T1000 (cell line): Measurements from ENCODE around the gene DUSP3.

Source experiments
- DNase-seq: peaks from one replicate; lab custom pipeline; 2025; ENCODE audit warnings: mixed read lengths; lab: John Stamatoyannopoulos, UW

DUSP3 gene

DNA sequence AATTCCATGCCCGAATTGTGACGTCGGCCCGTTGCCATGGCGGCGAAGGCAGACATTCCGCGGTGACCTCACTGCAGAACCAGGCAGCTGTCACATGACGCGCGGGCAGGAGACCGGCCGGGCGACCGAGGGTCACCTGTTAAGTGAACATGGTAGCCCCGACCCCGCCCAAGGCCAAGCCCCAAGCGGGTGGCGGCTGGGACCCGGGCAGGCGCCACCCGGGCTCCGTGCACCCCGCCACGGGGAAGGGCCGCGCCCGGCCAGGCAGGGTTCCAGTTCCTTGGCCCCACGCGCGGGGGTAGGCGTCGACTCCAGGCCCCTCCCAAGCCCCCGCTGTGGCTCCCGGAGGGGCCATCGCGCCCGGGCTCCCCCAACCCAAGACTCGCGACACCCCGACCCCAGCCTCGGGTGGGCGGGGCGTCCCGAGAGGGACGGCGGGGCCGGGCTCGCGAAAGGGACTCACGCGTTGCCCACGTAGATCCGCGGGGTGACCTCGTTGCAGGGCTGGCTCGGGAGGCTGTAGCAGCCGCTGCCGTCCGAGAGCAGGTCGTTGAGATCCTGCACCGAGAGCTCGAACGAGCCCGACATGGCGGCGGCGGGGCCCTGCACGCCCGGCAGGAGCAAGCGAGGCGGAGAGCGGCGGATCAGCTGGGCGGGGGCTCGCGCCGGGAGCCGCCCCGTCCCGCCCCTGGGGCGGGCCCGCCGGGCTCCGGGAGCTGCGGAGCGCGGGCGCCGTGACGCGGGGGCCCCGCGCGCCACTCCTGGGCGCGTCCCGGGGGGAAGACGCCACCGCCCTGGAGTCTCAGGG is at the start of gene DUSP3:
TSS of gene DUSP3 (minus strand) at position 641 of the 808 bp plus-strand sequence. CDS start at position 588, 53 bp downstream.
- peak; percentile 93 for DNase-seq

DNA sequence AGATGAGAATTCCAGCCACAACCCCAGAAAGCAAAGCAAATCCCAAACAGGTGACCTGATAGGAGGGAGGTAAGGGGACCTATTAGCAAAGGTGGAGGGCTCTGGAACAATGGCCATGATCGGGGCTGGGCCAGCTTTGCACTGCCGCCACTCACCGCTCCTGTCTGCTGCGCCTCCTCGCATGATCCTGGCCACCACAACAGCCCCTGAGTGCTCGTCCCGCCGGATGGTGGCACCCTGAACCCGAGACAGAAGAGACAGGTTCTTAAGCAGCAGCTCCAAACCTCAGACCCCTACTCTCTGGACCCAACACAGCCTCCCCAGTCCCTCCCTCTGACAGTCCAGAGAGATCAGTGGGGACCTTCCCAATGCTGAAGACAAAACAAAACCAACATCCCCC is 48.8 kb upstream of the DUSP3 start:
- no peak for DNase-seq

DNA sequence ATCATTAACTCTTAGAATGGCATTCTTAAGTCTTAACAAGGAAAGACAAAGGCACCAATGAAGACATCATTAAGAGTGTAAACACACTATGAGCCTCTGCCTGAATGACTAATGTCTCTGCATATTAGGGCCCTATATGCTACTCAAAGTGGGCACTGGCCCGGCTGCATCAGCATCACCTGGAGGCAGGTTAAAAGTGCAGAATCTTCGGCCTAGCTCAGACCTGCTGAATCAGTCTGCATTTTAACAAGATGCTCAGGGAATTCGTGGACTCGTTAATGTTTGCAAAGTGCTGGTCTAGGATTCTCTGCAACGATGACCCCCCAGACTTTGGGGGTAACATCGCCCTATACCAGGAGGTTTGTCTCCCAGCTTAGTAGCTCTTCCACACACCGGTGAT is 47.4 kb upstream of the DUSP3 start:
- DNase-seq: no peak

DNA sequence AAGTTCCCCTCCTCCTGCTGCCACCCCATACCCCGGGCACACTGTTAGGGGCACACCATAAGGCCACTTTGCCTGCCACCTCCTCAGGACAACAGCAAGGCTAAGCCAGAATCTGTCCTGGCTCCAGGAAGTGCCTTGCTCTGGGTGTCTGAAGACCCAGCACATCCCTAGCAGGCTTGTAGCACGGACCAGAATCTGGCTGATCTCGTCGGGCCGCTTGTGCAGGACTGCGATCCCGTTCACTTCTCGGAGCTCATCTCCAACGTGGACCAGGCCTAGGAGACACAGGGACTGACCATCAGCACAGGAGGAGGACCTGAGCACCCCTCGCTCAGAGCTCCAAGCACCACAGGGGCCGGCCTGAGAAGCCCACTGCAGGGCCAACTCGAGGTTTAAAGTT is 46.8 kb upstream of the DUSP3 start:
- DNase-seq: no peak

DNA sequence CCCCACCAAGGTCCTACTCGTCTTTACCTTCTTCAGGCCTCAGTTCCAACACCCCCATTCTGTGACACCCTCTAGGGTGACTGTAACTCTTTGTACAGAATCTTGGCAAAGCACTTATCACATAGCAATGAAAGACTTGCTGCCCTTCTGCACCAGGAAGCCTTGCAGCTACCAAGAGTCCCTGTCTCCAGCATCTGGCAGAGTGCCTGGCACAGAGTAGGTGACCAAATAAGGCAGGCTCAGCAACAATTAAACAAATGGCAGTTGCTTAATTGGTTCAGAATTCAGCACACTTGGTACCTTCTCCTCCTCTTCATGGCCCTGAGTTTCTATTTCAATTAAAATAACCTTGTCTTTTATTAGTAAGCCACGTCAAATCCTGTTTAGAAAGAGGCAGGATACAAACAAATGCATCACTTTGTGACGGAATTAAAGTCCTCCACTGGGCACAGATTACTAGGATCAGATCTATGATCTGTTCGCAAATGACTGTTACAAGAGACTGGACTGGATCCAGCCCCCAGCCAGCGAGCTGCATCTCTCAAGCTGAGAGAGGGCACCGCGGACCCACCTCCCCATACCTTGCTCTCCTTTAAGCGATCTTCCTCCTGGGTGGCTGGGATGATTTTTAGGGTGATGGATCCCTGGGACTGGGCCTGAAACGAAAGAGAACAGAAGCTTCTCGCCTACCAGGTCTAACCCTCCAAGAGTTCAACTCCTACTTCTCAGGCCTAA is 44.7 kb upstream of the DUSP3 start:
- DNase-seq: no peak

DNA sequence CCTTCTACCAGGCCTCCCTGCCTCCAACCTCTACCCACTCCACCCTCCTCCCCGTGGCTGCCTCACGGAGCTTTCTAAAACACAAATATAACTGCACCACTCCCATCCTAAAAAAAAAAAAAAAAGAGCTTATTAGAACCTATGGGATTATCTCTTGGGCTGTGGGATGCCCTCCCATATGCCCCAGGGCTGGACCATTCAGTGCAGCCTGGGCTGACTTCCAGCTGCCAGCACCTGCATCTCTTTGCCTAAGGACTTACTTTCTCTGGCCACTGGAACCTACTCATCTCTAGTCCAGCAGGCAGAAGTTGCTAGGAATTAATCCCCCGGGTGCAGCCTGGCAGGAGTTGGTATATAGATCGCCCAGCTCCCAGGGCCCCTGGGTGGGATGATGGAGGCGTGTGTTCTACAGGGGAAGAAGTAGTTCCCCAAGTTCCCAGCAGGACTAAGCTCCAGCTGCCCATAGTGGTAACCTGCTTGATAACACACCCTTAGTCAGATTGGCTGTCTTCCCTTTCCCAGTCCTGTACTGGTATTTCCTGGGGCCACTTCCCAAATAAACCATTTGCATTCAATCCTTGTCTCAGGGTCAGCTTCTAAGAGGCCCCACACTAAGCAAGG is 43.9 kb upstream of the DUSP3 start:
- DNase-seq: no peak

DNA sequence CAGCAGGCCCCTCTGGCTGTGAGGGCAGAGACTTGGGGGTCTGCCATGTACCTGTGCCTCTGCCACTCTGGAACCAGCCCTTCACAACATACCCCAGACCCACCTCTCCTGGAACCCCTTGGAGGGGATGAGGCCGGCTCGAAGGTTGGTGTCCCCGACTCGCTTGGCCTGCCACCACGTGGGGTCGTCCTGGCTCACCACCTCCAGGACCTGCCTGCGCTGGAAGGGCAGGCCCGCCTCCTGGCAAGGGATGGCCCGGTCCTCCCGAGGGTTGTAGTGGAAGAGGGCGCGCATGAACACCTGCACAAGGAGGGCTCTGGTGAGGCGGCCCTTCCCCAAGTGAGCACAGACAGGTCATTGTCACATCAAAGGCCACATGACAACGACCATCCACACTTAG is 42.0 kb upstream of the DUSP3 start:
- no peak for DNase-seq

DNA sequence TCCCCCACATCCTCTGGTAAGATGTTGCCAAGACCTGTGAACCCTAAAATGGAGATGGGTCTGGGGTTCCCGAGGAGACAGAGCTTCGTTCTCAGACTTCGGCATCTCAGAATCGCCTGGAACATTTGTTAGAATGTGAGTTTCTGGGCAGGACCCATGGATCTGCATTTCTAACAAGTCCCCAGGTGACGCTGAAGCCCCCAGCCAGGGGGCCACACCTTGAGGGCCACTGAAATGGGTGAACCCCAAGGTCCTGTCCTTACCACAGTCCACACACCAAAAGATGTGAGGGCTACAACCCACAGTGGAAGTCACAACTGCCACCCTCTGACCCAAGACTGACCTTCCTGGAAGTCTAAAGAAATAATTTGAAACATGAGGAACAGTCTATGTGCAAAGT is 40.2 kb upstream of the DUSP3 start:
- DNase-seq: no peak

DNA sequence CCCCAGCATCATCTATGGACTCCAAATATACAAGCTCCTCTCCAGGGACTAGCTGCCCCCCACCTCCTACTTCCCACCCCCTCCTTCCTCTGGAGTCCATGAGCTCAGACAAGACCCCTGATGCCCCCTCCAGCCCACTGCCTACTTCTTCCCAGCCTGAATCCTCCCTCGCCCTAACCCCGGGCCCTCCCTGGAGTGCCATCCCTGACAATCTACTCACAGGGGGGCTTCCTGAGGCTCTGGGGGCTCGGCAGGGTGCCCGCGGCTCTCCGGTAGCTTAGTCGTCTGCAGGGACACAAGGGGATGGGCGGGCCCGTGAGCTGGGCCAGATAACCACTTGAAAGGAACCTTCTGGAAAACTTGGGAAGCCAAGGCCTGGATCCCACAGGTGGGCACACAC is 39.0 kb upstream of the DUSP3 start:
- DNase-seq: no peak

DNA sequence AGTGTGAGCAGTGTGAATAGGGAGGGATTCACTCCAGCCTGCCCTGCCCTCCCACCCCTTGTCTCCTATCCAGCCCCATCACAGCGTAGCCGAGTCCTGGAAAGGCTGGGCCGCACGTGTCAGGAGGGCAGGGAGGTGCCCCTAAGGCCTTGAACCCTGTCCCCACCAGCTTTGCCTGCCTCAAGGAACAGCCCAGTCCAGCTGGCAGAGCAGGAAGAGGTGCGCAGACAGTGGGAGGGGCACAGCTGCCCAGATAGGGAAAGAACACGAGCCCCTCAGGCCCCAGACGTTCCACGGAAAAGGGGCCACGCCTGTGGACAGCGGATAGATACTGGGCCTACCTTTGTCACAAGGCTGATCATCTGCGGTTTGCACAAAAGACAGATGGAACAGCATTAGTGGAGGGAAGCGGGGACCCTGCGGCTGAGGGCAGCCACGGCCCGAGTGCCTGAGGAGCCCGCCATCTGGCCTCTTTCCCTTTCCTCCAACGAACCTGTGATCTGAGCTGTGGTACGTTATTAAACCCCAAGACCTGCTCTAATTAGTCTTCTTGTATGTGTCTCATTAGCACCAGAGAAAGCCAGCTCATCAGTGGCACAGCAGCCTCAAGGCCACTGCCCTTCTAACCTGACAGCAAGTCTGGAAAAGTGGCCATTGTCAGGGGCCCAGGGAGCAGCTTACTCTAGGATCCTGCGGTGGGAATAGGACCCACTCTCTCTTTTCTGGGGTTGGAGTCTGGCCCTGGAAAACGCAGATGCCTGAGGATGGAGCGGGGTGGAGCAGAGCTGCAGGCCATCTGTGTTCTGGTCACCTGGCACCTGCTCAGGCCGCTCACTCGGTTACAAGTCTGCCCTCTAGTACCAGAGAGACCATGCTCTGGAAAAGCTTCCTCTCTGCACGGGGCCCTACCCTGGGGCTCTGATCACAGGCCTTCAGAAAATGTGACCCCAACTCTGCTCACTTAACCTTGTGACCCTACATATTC is 37.9 kb upstream of the DUSP3 start:
- no peak for DNase-seq

DNA sequence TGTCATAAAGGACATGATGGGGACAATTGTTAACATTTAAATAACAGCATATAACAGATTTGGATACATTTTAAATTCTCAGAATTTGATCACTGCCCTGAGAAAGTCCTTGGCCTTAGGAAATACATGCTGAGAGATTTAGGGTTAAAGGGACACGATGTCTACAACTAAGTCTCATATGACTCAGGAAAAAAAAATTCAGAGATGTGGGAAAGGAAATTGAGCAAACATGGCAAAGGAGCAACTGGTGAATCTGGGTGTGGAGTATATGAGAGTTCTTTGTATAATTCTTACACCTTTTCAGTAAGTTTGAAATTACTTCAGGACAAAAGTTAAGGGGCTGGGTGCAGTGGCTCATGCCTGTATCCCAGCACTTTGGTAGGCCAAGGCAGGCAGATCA is 35.9 kb upstream of the DUSP3 start:
- DNase-seq: no peak

DNA sequence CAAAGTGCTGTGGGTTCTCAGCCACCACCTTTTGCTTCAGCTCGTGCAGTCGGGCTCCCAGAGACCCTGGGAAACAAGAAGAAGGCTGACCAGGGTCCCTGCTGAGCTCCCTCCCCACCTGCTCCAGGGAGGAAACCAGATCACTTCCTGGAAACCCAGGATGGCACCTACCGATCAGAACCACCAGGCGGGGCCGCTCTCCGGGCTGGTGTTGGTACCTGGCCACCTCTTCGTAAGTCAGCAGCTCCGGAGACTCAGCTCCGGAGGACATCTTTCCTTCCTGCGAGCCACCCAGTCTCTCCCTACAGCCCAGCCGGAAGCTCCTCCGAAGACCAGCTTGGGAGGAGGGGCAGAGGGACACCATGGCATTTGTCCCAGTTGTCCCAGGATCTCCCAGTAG is 35.2 kb upstream of the DUSP3 start:
- DNase-seq: no peak

DNA sequence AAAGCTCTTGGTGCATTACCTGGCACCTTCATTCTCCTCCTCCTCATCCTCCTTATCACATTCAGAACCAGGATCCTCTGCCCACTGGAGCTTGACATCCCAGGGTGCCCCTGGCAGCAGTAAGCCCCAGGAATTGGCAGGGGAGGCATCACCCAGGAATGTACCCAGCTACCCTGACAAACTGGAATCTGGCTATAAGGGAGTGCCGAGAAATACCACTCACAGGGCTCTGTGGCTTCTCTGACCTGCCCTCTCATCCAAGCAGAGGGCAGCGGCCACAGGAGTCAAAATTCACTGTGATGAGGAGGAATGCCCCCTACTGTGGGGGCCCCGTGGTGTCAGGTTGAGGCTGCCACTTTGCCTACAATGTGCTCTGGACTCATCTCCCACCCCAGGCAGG is 34.6 kb upstream of the DUSP3 start:
- no peak for DNase-seq

DNA sequence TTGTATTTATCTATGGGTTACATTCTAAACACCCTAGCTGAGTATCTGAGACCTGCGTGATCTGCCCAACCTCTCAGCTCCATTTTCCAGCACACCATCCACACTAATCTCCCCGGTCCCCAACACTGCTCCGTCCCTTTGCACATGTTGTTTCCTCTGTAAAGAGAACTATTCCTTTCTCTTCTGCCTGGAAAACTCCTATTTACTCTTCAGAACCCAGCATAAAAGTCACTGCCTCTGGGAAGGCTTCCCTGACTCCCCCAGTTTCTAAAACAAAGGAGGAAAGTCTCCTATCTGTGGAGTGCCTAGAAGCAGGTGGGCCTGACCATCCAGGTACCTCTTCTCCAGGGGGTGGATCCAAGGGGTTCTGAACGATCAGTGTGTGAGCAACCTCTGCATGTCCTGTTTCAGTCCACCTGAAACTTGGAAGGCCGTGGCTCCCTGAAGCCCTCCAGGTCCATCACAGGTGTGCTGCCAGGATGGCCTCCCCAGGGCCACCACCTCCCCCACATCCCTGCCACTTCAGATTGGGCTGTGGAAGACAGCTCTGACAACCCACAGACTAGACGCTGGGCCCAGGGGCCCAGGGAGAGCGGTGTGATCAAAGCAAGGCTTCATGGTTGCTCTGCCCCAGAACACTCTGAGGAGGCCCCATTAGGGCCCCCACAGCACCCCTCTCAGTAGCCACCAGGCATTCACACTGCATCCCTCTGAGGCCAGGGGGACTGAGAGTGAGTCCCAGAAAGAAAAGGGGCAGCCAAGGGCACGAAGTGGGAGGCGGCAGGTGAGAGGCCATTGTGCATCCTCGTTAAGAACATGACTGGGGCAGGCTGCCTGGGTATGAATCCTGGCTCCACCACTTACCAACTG is 33.9 kb upstream of the DUSP3 start:
- no peak for DNase-seq

DNA sequence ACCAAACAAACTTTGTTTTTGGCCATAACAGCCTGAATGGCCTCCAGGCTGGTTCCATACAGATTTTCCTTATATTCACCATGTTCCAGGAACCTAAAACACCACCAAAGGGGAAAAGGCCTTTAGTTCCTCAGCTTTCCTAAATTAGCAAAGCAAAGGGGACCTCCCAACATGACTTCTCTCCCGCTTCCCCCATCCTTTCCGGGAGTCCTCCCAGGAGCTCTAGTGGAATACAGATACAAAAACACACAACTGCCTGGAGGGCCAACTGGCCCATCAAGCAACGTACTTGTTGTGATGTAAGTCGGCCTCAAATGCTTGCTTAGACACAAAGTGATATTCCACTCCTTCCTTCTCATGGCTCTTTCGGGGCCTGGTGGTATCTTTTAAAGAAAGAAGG is 32.0 kb upstream of the DUSP3 start:
- no peak for DNase-seq

DNA sequence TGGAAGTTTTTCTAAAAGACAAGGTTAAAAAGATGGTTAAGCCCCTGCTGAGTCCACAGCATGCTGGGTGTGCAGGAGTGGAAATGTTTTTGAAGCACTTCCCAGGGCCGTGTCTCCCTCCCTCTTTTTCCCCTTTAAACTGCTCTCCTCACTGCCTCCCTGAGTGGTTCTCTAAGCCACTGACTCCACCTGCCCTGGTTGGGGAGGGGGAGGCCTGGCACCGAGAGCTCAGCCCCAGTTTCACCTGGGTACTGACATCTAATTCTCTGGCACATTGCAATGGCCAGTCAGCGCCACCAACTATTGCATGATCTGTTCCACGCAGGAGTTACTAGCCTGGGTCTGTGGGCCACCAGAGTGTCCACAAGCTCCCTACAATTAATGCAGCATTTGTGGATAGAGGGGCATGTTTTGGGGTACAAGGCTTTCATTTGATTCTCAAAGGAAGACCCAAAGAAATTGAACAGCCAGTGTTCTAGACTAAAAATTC is 31.5 kb upstream of the DUSP3 start:
- DNase-seq: no peak

DNA sequence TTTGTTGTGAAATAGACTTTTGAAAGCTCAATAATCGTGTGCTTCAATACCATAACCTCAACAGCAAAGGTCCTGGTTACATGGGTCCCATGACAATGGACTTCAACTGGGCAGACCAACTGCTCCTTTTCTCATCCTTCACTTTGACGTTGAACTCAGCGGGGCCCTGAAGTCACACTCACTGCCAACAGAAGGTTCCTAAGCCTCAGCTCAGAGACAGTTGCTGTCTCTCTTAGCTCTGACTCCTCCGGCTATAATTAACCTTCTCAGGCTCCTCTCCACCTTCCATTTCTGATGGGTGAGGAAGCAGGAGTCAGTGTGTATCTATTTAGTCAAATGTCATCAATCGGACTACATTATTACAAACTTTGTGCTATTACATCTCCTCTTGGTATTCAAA is 30.3 kb upstream of the DUSP3 start:
- DNase-seq: no peak

DNA sequence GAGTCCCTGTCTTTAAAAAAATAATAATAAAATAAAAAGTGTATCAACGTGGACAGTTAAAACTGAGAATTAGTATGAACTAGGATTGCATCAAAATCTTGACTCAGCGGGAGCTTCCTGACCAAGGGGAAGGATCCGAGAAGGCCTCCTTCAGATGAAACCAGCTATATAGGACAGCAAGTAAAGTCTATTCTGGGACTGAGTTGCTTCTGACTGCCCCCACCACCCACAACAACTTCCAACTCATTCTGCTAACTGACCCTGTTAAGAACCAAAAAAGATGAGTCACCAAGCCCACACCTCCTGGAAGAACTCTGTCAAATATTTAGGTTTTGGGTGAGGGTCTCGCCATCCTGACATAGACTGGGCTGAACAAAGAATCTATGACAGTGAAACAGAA is 29.3 kb upstream of the DUSP3 start:
- DNase-seq: no peak

DNA sequence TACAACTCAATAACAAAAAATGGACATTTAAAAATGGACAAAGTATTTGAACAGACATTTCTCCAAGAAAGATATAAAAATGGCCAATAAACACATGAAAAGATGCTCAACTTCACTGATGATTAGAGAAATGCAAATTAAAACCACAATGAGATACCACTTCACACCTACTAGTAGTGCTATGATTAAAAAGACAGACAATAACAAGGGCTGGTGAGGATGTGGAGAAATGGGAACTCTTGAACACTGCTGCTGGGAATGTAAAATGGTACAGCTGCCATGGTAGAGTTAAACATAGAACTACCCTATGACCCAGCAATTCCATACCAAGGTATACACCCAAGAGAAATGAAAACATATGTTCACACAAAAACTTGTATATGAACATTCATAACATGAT is 26.3 kb upstream of the DUSP3 start:
- no peak for DNase-seq

DNA sequence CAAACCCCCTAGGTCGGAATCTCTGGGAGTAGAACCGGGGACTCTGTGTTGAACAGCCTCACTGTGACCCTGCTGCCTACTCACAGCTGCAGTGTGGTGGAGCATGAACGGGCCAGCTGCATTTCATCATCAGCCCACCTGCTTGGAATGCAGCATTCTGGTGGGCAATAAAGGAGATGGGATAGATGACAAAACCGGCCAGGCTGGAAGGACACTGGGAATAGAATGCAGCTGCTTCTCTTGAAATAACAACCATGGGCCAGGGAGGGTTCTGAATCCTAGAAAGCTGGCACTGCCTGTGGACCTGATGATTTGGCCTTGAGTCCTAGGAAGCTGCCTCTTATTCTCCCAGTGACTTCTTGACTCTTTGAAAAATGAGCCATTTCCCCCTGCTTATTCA is 25.0 kb upstream of the DUSP3 start:
- no peak for DNase-seq

DNA sequence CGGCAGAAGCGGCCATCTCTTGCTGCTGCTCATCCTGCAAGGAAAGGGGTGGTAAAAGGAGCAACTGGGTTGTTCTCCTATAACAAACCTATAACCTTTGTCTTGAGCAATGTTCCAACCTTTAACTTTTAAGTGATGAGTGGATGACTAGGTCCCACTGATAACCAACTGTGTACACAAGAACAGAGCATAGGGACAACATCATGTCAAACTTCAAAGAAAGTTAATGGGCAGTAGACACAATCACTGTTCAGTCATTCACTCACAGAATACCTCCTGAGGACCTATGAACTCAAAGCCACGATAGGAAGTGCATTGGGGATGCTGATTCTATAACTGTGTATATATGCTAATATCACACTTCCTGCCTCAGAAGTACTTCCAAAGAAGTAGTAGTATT is 23.1 kb upstream of the DUSP3 start:
- DNase-seq: no peak
